OCI-LY7 (cell line): ENCODE measurements around the gene AK9. TPM values are rescaled to one million over a fixed set of nuclear protein-coding genes. Genes with fewer than 3 reads are reported as not detected.
A peak's percentile ranks its signal among the peaks of the same experiment; 100 is the strongest.

Experiments
- BruUV-seq: library from RNA; stranded (reverse); fragments of 400-500 nt; replicated peaks from 2 replicates; lab custom pipeline; 2021; lab: Mats Ljungman, UMichigan
- CTCF ChIA-PET: fragments of 300-600 bp; sonication (Branson Sonifier 250); formaldehyde crosslinking; loops from one replicate; lab custom pipeline; 2022; ENCODE audit warnings: antibody characterized with exemption; ENCODE audit not compliant: unreplicated experiment; lab: Charles Lee
- POLR2A ChIA-PET: fragments of 300-600 bp; sonication (Branson Sonifier 250); formaldehyde crosslinking; loops from one replicate; lab custom pipeline; 2022; ENCODE audit warnings: antibody characterized with exemption; lab: Charles Lee
- DNase-seq: peaks from one replicate; pipeline ENCODE4 v3.0.0-alpha.2; 2015; ENCODE audit warnings: low spot score
- H2AFZ ChIP-seq: fragments of 200-600 bp; sonication (generic), shearing (Covaris generic); 2 replicates; pipeline ENCODE4 v1.6.1; 2014; ENCODE audit warnings: mild to moderate bottlenecking, antibody characterized with exemption, low read length, moderate library complexity
- H3K27ac ChIP-seq: fragments of 200-600 bp; sonication (generic); 2 replicates; pipeline ENCODE4 v1.5.1; 2014; ENCODE audit warnings: mixed run types, low read depth, mild to moderate bottlenecking, moderate library complexity, low read length, inconsistent platforms; ENCODE audit not compliant: poor library complexity, severe bottlenecking
- H3K36me3 ChIP-seq: fragments of 200-600 bp; sonication (generic); 2 replicates; pipeline ENCODE4 v1.6.1; 2014; ENCODE audit warnings: mild to moderate bottlenecking, antibody characterized with exemption, low read length, moderate library complexity, mixed read lengths; ENCODE audit not compliant: insufficient read depth
- H3K4me1 ChIP-seq: fragments of 200-600 bp; sonication (generic); 2 replicates; pipeline ENCODE4 v1.5.1; 2014; ENCODE audit warnings: mild to moderate bottlenecking, low read length; ENCODE audit not compliant: insufficient read depth, poor library complexity, severe bottlenecking
- H3K4me2 ChIP-seq: fragments of 200-600 bp; sonication (generic); 2 replicates; pipeline ENCODE4 v1.6.1; 2014; ENCODE audit warnings: mild to moderate bottlenecking, low read length
- H3K4me3 ChIP-seq: fragments of 200-600 bp; sonication (generic); 2 replicates; pipeline ENCODE4 v1.5.1; 2014; ENCODE audit warnings: mild to moderate bottlenecking, low read depth, low read length; ENCODE audit not compliant: poor library complexity, severe bottlenecking
- H3K79me2 ChIP-seq: fragments of 200-600 bp; sonication (generic); 2 replicates; pipeline ENCODE4 v1.6.1; 2016; ENCODE audit warnings: low read depth, mild to moderate bottlenecking, low read length, moderate library complexity, mixed read lengths; ENCODE audit not compliant: insufficient read depth
- H3K9me2 ChIP-seq: fragments of 200-600 bp; sonication (generic); 2 replicates; pipeline ENCODE4 v1.6.1; 2016; ENCODE audit warnings: mild to moderate bottlenecking, low read length, mixed read lengths; ENCODE audit not compliant: insufficient read depth
- H3K9me3 ChIP-seq: fragments of 200-600 bp; sonication (generic); 2 replicates; pipeline ENCODE4 v1.6.1; 2014; ENCODE audit warnings: mild to moderate bottlenecking, mixed run types, low read length, mixed read lengths
- H4K20me1 ChIP-seq: fragments of 200-600 bp; sonication (generic); 2 replicates; pipeline ENCODE4 v1.6.1; 2014; ENCODE audit warnings: mild to moderate bottlenecking, antibody characterized with exemption, low read length, moderate library complexity, mixed read lengths; ENCODE audit not compliant: insufficient read depth
- CTCF ChIP-seq: fragments of 200-600 bp; sonication (generic); conservative IDR thresholded peaks from 2 replicates; pipeline ENCODE4 v1.5.1; 2014; ENCODE audit warnings: mild to moderate bottlenecking, antibody characterized with exemption, low read length, moderate library complexity, mixed read lengths
- EZH2phosphoT487 ChIP-seq: fragments of 200-600 bp; sonication (generic); IDR thresholded peaks from 2 replicates; pipeline ENCODE4 v1.6.1; 2018; ENCODE audit warnings: low read depth, borderline replicate concordance, mild to moderate bottlenecking, mixed run types, antibody characterized with exemption, low read length, moderate library complexity, mixed read lengths
- intact Hi-C: fragments of 100-400 bp; cut with micrococcal nuclease; formaldehyde crosslinking; loops from one replicate; pipeline ENCODE4 v1.10.0; 2022; ENCODE audit not compliant: unreplicated experiment
- total RNA-seq, 2 experiments: library from RNA; depleted of rRNA in 1 of 2; stranded (reverse); fragments of >200 nt in 1 of 2; shearing (Covaris generic) in 1 of 2; gene quantifications; 2 replicates each; pipeline ENCODE4 v1.2.3, GENCODE V29; 2014 to 2022

The AK9 gene
- total RNA-seq, 2 experiments from 2014 or later = 4.9 to 6.7 TPM

- Histone ChIP-seq H3K4me3 (peak overlapping the region; percentile 20), H2AFZ (peak overlapping the region; percentile 13; the same call in 1 of the 2 replicates), H3K9me2 (no peaks in the 10 kb centered on the region), H3K4me2 (peak overlapping the region; percentile 30), H3K79me2 (no peaks in the 10 kb centered on the region), H3K4me1 (no peaks in the 10 kb centered on the region), H3K36me3 (no peaks in the 10 kb centered on the region), H3K9me3 (no peaks in the 10 kb centered on the region), H4K20me1 (no peaks in the 10 kb centered on the region), H3K27ac (no peak overlapping the region)
- POLR2A ChIA-PET = interaction anchor here (0.6 to 0.7 kb wide), 3 partner anchors 28 to 1494 kb away, joined by 3 read pairs; no protein-coding TSS in a partner anchor
- CTCF ChIA-PET = no interaction called here
- intact Hi-C loops = no loop called here
- BruUV-seq = no TSS peak
- DNase-seq = no peak
- TF ChIP-seq CTCF (no peak), EZH2phosphoT487 (no peak)
These were observed 175.1 kb downstream of the AK9 start for GRCh38 chr6:109515781-109516409.

- intact Hi-C loops = no loop called here
- H3K9me3 ChIP-seq = no peaks in the 10 kb centered on the region
- no peak overlapping the region for H3K4me3 ChIP-seq
- no peak overlapping the region for H3K27ac ChIP-seq
- no TSS peak for BruUV-seq
- TF ChIP-seq EZH2phosphoT487 (no peak), CTCF (no peak)
- no peak overlapping the region for H2AFZ ChIP-seq
- H3K9me2 ChIP-seq = no peaks in the 10 kb centered on the region
- no peaks in the 10 kb centered on the region for H3K79me2 ChIP-seq
- no peaks in the 10 kb centered on the region for H4K20me1 ChIP-seq
- CTCF ChIA-PET = no interaction called here
- H3K4me2 ChIP-seq = no peak overlapping the region
- no peak for DNase-seq
- no peaks in the 10 kb centered on the region for H3K36me3 ChIP-seq
- POLR2A ChIA-PET = no interaction called here
- H3K4me1 ChIP-seq = no peaks in the 10 kb centered on the region
These were observed 176.1 kb downstream of the AK9 start for GRCh38 chr6:109514946-109515345.

- BruUV-seq = no TSS peak
- CTCF ChIA-PET = no interaction called here
- Histone ChIP-seq H3K9me3 (no peaks in the 10 kb centered on the region), H3K4me2 (no peak overlapping the region), H3K36me3 (no peaks in the 10 kb centered on the region), H2AFZ (no peak overlapping the region), H4K20me1 (no peaks in the 10 kb centered on the region), H3K4me1 (no peaks in the 10 kb centered on the region), H3K27ac (no peak overlapping the region), H3K9me2 (no peaks in the 10 kb centered on the region), H3K79me2 (no peaks in the 10 kb centered on the region), H3K4me3 (no peak overlapping the region)
- DNase-seq = no peak
- POLR2A ChIA-PET = interaction anchor here (0.5 kb wide), 1 partner anchor 25 kb away, joined by 3 read pairs; no protein-coding TSS in a partner anchor
- TF ChIP-seq CTCF = no peak
- no peak for TF ChIP-seq EZH2phosphoT487
- intact Hi-C loops = no loop called here
These were observed 177.4 kb downstream of the AK9 start for GRCh38 chr6:109513571-109514071.
